Breast epithelium (tissue), 4 donors: ENCODE results near the gene NAB2. TPM values are rescaled to one million over a fixed set of nuclear protein-coding genes. Genes with fewer than 3 reads are reported as not detected.
"Not testable (repeated sequence)": the region's sequence is repeated elsewhere in the genome, so short reads cannot be mapped to it uniquely, and the experiment has no call there.

Source experiments
- DNase-seq, 2 donors: peaks; one replicate each; pipeline ENCODE4 v3.0.0-alpha.2; 2019; ENCODE audit warnings: low spot score in 2 of 2
- H3K27ac ChIP-seq, 2 donors: fragments of 200-600 bp; sonication (generic) in 1 of 2; one replicate each; pipeline ENCODE4 v1.5.1; 2016 to 2019; ENCODE audit warnings: mild to moderate bottlenecking in 1 of 2
- H3K27me3 ChIP-seq, 2 donors: fragments of 200-600 bp; sonication (generic) in 1 of 2; one replicate each; pipeline versions ENCODE4 v1.5.1 to v1.6.0; 2017 to 2019; ENCODE audit warnings: control low read depth in 1 of 2, mild to moderate bottlenecking in 1 of 2
- H3K36me3 ChIP-seq: fragments of 200-600 bp; one replicate; pipeline ENCODE4 v1.5.1; 2019
- H3K4me1 ChIP-seq, 2 donors: fragments of 200-600 bp; sonication (generic); one replicate each; pipeline ENCODE4 v1.5.1; 2016 to 2019; ENCODE audit warnings: control low read depth in 1 of 2
- H3K4me3 ChIP-seq, 3 donors: fragments of 200-600 bp; sonication (generic); 1 replicate in 2 of 3; 2 replicates in 1 of 3; pipeline ENCODE4 v1.5.1; 2016 to 2019; ENCODE audit warnings: mild to moderate bottlenecking in 3 of 3, moderate library complexity in 2 of 3
- H3K9me3 ChIP-seq, 2 donors: fragments of 200-600 bp; sonication (generic) in 1 of 2; one replicate each; pipeline ENCODE4 v1.5.1; 2016 to 2019; ENCODE audit warnings: control low read depth in 1 of 2
- CTCF ChIP-seq, 3 donors: fragments of 450-650 bp; IDR thresholded peaks; one replicate each; pipeline ENCODE4 v1.5.1; 2016 to 2017; ENCODE audit warnings: antibody characterized with exemption in 3 of 3, mild to moderate bottlenecking in 3 of 3, moderate library complexity in 3 of 3
- POLR2A ChIP-seq: fragments of 450-650 bp; IDR thresholded peaks from one replicate; pipeline ENCODE4 v1.6.1; 2016; ENCODE audit warnings: antibody characterized with exemption, mild to moderate bottlenecking, moderate library complexity
- POLR2AphosphoS5 ChIP-seq, 3 donors: sonication (generic); formaldehyde crosslinking; IDR thresholded peaks; one replicate each; pipeline ENCODE4 v1.6.1; 2017; ENCODE audit warnings: antibody characterized with exemption in 3 of 3
- intact Hi-C: fragments of 100-400 bp; cut with DNase I; formaldehyde crosslinking; loops from one replicate; pipeline ENCODE4 v1.15.1; 2023; ENCODE audit warnings: low total_unique reads
- total RNA-seq, 3 donors: library from RNA; depleted of rRNA; stranded (reverse); fragments of >200 nt; gene quantifications; one replicate each; pipeline ENCODE4 v1.1.0, GENCODE V29; 2016

The NAB2 gene
- total RNA-seq, 3 donors from 2014 or later: 9.0 to 33.2 (median 24.6) TPM

- H3K4me3 ChIP-seq: no peak overlapping the region
- intact Hi-C loops: loop anchor here (5.0 kb wide), 2 partner anchors 40 to 105 kb away; partner anchors contain the start of gene STAT6
Measured at GRCh38 chr12:57072661-57073060, 16.3 kb upstream of the NAB2 start.

GRCh38 chr12:57073566-57074450 lies 15.1 kb upstream of the NAB2 start:
- H3K4me1 ChIP-seq, H3K27ac ChIP-seq, H3K36me3 ChIP-seq, H3K9me3 ChIP-seq, DNase-seq, H3K27me3 ChIP-seq: not testable (repeated sequence)
- intact Hi-C loops: loop anchor here (5.0 kb wide), 2 partner anchors 38 to 103 kb away; partner anchors contain the start of gene STAT6
- H3K4me3 ChIP-seq: peak overlapping the region in 1 of 3 donors; percentile 30

More at GRCh38 chr12:57072661-57073060, 16.3 kb upstream of the NAB2 start:
- Histone ChIP-seq H3K4me1 (peaks cover 0 to 2% of the 10 kb centered on the region in 2 donors), H3K27ac (no peak overlapping the region), H3K27me3 (no peaks in the 10 kb centered on the region), H3K9me3 (no peaks in the 10 kb centered on the region), H3K36me3 (no peaks in the 10 kb centered on the region)
- no peak for DNase-seq
- TF ChIP-seq CTCF (IDR thresholded peaks at IDR 0.05): no peak
- no peak for TF ChIP-seq POLR2AphosphoS5 (IDR thresholded peaks at IDR 0.05)
- no peak for TF ChIP-seq POLR2A

- TF ChIP-seq CTCF (IDR thresholded peaks at IDR 0.05) (no peak), POLR2AphosphoS5 (IDR thresholded peaks at IDR 0.05) (peak; percentile 36 to 59 (median 38)), POLR2A (no peak)
- intact Hi-C loops: no loop called here
- peak; percentile 94 to 99 for DNase-seq
- Histone ChIP-seq H3K4me3 (peak within 1 kb of the TSS; percentile 66 to 81 (median 78)), H3K36me3 (no peaks in the 10 kb centered on the region), H3K27me3 (no peaks in the 10 kb centered on the region), H3K9me3 (no peaks in the 10 kb centered on the region), H3K4me1 (peaks cover 0 to 7% of the 10 kb centered on the region in 2 donors), H3K27ac (peak within 1 kb of the TSS; percentile 83 to 89)
Measured at GRCh38 chr12:57078519-57079404, 10.2 kb upstream of the NAB2 start, which contains the start of gene NEMP1. Gene NEMP1 (minus strand): TSS chr12:57078791. CDS start chr12:57078745, 46 bp downstream.

- intact Hi-C loops: no loop called here
- Histone ChIP-seq H3K27ac (peak overlapping the region in 1 of 2 donors; percentile 89), H3K36me3 (no peaks in the 10 kb centered on the region), H3K4me3 (no peak overlapping the region), H3K9me3 (no peaks in the 10 kb centered on the region), H3K27me3 (no peaks in the 10 kb centered on the region), H3K4me1 (peaks cover 0 to 7% of the 10 kb centered on the region in 2 donors)
- no peak for DNase-seq
- TF ChIP-seq POLR2AphosphoS5 (IDR thresholded peaks at IDR 0.05): no peak
- no peak for TF ChIP-seq CTCF (IDR thresholded peaks at IDR 0.05)
- no peak for TF ChIP-seq POLR2A
Measured at GRCh38 chr12:57079821-57080220, 9.1 kb upstream of the NAB2 start.

GRCh38 chr12:57080855-57081254 lies 8.1 kb upstream of the NAB2 start:
- Histone ChIP-seq H3K36me3 (no peaks in the 10 kb centered on the region), H3K4me1 (peaks cover 4 to 14% of the 10 kb centered on the region in 2 donors), H3K9me3 (no peaks in the 10 kb centered on the region), H3K27me3 (no peaks in the 10 kb centered on the region), H3K27ac (no peak overlapping the region), H3K4me3 (no peak overlapping the region)
- TF ChIP-seq POLR2AphosphoS5 (IDR thresholded peaks at IDR 0.05) (no peak), CTCF (IDR thresholded peaks at IDR 0.05) (no peak), POLR2A (no peak)
- intact Hi-C loops: no loop called here
- no peak for DNase-seq
